Activated CD4-positive, alpha-beta memory T cell treated with anti-CD3 and anti-CD28 coated beads, Interleukin-2, amount 10 ng/mL, durations not matched to agents 7 days and 5 days (primary cell): ENCODE results near the gene DDX46. TPM values are rescaled to one million over a fixed set of nuclear protein-coding genes. Genes with fewer than 3 reads are reported as not detected.
"Not testable (repeated sequence)": the region's sequence is repeated elsewhere in the genome, so short reads cannot be mapped to it uniquely, and the experiment has no call there.

Experiments
- CTCF ChIA-PET: fragments of 350-600 bp; sonication (Branson Sonifier 250); formaldehyde crosslinking; loops from one replicate; lab custom pipeline; 2021; ENCODE audit warnings: antibody characterized with exemption, inconsistent platforms; lab: Charles Lee
- POLR2A ChIA-PET: fragments of 350-600 bp; sonication (Branson Sonifier 250); formaldehyde crosslinking; loops from one replicate; lab custom pipeline; 2021; ENCODE audit warnings: antibody characterized with exemption; lab: Charles Lee
- DNase-seq: peaks from one replicate; pipeline ENCODE4 v3.0.0-alpha.2; 2020
- H3K27ac Mint-ChIP-seq: one replicate; pipeline ENCODE4 v1.8.0; 2021; ENCODE audit warnings: mild to moderate bottlenecking, mixed read lengths
- H3K27me3 Mint-ChIP-seq: one replicate; pipeline ENCODE4 v1.8.0; 2021; ENCODE audit warnings: mixed read lengths
- H3K36me3 Mint-ChIP-seq: one replicate; pipeline ENCODE4 v1.8.0; 2021; ENCODE audit warnings: low read depth, mixed read lengths
- H3K4me1 Mint-ChIP-seq: one replicate; pipeline ENCODE4 v1.8.0; 2021; ENCODE audit warnings: mixed read lengths
- H3K4me3 Mint-ChIP-seq: one replicate; pipeline ENCODE4 v1.8.0; 2021; ENCODE audit warnings: mild to moderate bottlenecking, mixed read lengths
- H3K9me3 Mint-ChIP-seq: one replicate; pipeline ENCODE4 v1.8.0; 2021; ENCODE audit warnings: mixed read lengths
- total RNA-seq, 2 experiments: library from RNA; stranded (reverse); gene quantifications; one replicate each; pipeline ENCODE4 v1.2.3, GENCODE V29; 2021

DDX46 gene
- total RNA-seq, 2 experiments from 2014 or later, result 51.8 to 56.7 TPM

DNA sequence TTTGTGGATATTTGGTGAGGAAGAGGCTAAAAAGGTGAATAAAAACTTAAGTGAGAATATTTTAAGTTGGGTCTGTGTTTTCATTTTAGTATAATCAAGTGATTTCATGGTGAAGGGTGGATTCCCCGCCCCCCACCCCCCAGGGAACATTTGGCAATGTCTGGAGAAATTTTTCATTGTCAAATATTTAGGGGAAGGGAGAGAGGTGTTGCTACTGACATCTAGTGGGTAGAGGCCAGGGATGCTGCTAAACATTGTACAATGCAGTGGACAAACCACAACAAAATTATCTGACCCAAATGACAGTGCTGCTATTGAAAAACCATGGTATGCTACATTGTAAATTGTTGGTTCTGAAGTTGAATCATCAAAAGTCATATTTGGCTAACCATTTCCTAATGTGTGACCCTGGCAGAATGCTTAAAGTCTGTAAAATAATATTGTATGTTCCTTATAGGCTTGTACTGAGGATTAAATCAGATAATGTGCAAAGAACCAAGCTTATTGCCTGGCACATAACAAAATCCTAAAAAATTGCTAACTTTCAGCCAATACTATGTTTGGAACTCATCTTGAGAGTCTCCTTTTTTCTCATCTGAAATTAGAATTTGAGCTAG, 92.8 kb downstream of the DDX46 start:
- H3K27me3 Mint-ChIP-seq, result no peaks in the 10 kb centered on the region
- H3K4me1 Mint-ChIP-seq, result peaks cover 52% of the 10 kb centered on the region
- POLR2A ChIA-PET, result interaction anchor here (1.1 to 1.5 kb wide), 3 partner anchors 15 to 53 kb away, joined by 3 to 6 read pairs (median 3); partner anchors contain the start of gene TXNDC15
- no peak overlapping the region for H3K4me3 Mint-ChIP-seq
- H3K36me3 Mint-ChIP-seq, result peaks cover 47% of the 10 kb centered on the region
- no peak for DNase-seq
- no peaks in the 10 kb centered on the region for H3K9me3 Mint-ChIP-seq
- H3K27ac Mint-ChIP-seq, result no peak overlapping the region
- CTCF ChIA-PET, result interaction anchor here (0.7 to 4.7 kb wide), 6 partner anchors 9 to 113 kb away, joined by 3 to 27 read pairs (median 4); partner anchors contain the start of genes CAMLG and PCBD2

DNA sequence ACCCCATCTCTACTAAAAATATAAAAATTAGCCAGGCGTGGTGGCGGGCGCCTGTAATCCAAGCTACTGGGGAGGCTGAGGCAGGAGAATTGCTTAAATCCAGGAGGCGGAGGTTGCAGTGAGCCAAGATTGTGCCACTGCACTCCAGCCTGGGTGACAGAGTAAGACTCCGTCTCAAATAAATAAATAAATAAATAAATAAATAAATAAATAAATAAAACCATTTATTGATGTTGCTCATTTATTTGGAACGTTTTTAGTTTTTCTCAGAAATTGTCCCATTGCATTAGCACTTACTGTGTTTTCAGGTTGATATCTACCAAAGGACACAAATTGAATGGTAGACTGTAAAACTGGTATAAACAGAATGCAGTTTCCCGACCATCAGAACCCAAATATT, 97.9 kb downstream of the DDX46 start:
- Mint-ChIP-seq H3K4me1 (peaks cover 28% of the 10 kb centered on the region), H3K36me3 (peaks cover 42% of the 10 kb centered on the region)
- H3K27me3 Mint-ChIP-seq, DNase-seq, H3K4me3 Mint-ChIP-seq, H3K9me3 Mint-ChIP-seq, CTCF ChIA-PET, H3K27ac Mint-ChIP-seq: not testable (repeated sequence)
- POLR2A ChIA-PET, result interaction anchor here (3.8 kb wide), 1 partner anchor 48 kb away, joined by 14 read pairs; the partner anchor contains the start of gene PCBD2

DNA sequence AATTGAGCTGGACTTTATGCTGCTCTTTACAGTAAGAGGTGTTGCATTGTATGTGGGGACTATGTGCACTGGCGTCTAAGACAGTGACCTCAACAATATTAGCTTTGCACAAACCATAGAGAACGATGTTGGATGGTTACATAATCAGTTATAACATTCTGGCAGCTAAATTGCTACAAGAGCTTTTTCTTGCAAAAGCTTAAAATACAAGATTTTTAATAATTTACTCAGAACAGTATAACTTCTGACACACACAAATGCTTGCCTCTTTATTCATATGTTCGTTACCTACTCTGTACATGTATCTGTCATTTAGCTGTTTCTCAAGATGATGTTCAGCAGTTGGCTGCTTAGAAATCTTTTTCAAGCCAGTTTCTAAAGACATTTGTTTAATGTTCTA, 98.8 kb downstream of the DDX46 start:
- Mint-ChIP-seq H3K27ac (no peak overlapping the region), H3K4me1 (peaks cover 21% of the 10 kb centered on the region), H3K4me3 (no peak overlapping the region), H3K36me3 (peaks cover 38% of the 10 kb centered on the region), H3K9me3 (no peaks in the 10 kb centered on the region), H3K27me3 (no peaks in the 10 kb centered on the region)
- CTCF ChIA-PET, result interaction anchor here (1.1 to 1.5 kb wide), 2 partner anchors 47 to 159 kb away, joined by 3 to 6 read pairs; partner anchors contain the start of gene PCBD2
- DNase-seq, result no peak
- POLR2A ChIA-PET, result interaction anchor here (0.6 to 2.1 kb wide), 6 partner anchors 9 to 47 kb away, joined by 3 to 10 read pairs (median 4); partner anchors contain the start of genes C5orf24, PCBD2 and TXNDC15

DNA sequence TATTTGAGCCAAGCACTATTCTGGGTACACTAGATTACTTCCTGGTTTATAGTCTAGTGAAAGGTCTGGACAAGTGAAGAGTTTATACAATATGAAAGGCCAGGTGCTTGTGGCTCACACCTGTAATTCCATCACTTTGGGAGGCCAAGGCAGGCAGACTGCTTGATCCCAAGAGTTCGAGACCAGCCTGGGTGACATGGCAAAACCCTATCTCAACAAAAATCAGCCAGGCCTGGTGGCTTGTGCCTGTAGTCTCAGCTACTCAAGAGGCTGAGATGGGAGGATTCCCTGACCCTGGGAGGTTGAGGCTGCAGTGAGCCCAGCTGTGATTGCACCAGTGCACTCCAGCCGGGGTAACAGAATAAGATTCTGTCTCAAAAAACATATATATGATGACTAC, 106.1 kb downstream of the DDX46 start:
- POLR2A ChIA-PET, result interaction anchor here (0.9 to 2.8 kb wide), 2 partner anchors 10 to 18 kb away, joined by 5 to 13 read pairs; partner anchors contain the start of gene TXNDC15
- Mint-ChIP-seq H3K36me3 (peaks cover 12% of the 10 kb centered on the region), H3K4me3 (no peak overlapping the region), H3K9me3 (no peaks in the 10 kb centered on the region), H3K27me3 (no peaks in the 10 kb centered on the region), H3K27ac (no peak overlapping the region), H3K4me1 (no peaks in the 10 kb centered on the region)
- DNase-seq, result no peak
- CTCF ChIA-PET, result no interaction called here

DNA sequence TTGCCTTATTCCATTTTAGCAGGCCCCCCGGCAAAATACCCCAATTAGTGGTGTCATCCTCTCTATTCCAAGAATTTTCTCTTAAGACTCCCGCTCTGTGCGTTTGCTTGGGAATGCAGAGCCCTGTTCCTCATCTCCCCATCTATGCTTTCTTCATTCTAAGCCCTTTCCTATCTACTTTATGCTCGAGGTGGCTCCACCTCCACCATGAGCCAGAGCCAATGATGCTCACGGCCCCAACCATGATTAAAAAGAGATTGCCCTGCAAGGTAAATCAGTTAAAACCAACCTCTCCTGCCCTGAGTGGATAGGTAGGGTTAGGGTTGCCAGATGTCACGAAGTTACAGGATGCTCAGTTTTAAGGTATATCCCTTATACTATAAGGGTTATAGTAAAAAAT, 114.9 kb downstream of the DDX46 start:
- H3K27me3 Mint-ChIP-seq, result no peaks in the 10 kb centered on the region
- H3K27ac Mint-ChIP-seq, result peak overlapping the region; percentile 95
- CTCF ChIA-PET, result interaction anchor here (0.6 to 3.8 kb wide), 6 partner anchors 27 to 346 kb away, joined by 3 to 19 read pairs (median 6); partner anchors contain the start of genes C5orf24, CAMLG and PCBD2
- peaks cover 40% of the 10 kb centered on the region for H3K4me1 Mint-ChIP-seq
- no peaks in the 10 kb centered on the region for H3K9me3 Mint-ChIP-seq
- peaks cover 26% of the 10 kb centered on the region for H3K36me3 Mint-ChIP-seq
- DNase-seq, result peak; percentile 21
- peak overlapping the region; percentile 95 for H3K4me3 Mint-ChIP-seq
- POLR2A ChIA-PET, result interaction anchor here (0.7 to 5.0 kb wide), 24 partner anchors 9 to 697 kb away, joined by 3 to 83 read pairs (median 6); partner anchors contain the start of genes C5orf24, CAMLG, DDX46 and JADE2

DNA sequence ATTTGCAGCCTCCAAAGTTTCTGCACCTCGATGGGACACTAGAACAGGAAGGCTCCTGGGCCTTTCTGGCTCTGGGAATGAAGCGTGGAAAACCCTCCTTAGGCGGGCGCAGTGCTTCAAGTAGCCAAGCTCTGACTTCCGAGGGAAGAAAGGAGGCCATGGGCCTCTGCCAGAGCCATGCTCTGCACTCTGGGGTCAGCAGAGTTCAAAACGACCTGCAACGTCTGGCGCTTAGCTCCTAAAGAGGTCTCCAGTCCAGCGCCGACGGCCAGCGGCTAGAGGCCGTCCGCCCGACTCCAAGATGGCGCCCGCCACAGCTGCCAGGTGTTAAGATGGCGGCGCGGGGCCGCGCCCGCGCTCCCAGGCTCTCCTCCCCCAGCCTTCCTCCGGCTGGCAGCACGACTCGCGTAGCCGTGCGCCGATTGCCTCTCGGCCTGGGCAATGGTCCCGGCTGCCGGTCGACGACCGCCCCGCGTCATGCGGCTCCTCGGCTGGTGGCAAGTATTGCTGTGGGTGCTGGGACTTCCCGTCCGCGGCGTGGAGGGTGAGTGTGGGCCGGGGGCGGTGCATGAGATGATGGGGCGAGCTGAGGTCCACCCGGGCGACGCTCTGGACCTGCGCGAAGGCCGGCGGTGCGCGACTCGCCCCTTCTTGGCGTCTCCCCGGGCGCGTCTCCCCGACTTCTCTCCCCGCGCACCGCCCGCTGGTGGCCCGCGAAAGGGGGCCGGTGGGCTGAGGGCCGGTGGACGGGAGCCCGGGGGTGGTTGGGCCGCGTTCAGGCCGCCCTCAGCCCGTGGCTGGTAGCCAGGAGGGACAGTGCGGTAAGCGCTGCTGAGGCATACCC, 115.6 kb downstream of the DDX46 start, which contains the start of gene TXNDC15:
TXNDC15 (plus strand) TSS at position 385 of the 844 bp plus-strand sequence; CDS start at position 442, 57 bp downstream.
- ChIA-PET POLR2A (interaction anchor here (0.7 to 5.0 kb wide), 25 partner anchors 10 to 698 kb away, joined by 3 to 83 read pairs (median 6); partner anchors contain the start of genes C5orf24, CAMLG, DDX46 and JADE2), CTCF (interaction anchor here (0.6 to 3.8 kb wide), 7 partner anchors 26 to 347 kb away, joined by 3 to 19 read pairs (median 6); partner anchors contain the start of genes C5orf24, CAMLG and PCBD2)
- Mint-ChIP-seq H3K36me3 (peaks cover 26% of the 10 kb centered on the region), H3K4me3 (peak within 1 kb of the TSS; percentile 95), H3K9me3 (no peaks in the 10 kb centered on the region), H3K4me1 (peaks cover 42% of the 10 kb centered on the region), H3K27me3 (no peaks in the 10 kb centered on the region), H3K27ac (peak within 1 kb of the TSS; percentile 95)
- peak; percentile 86 for DNase-seq

DNA sequence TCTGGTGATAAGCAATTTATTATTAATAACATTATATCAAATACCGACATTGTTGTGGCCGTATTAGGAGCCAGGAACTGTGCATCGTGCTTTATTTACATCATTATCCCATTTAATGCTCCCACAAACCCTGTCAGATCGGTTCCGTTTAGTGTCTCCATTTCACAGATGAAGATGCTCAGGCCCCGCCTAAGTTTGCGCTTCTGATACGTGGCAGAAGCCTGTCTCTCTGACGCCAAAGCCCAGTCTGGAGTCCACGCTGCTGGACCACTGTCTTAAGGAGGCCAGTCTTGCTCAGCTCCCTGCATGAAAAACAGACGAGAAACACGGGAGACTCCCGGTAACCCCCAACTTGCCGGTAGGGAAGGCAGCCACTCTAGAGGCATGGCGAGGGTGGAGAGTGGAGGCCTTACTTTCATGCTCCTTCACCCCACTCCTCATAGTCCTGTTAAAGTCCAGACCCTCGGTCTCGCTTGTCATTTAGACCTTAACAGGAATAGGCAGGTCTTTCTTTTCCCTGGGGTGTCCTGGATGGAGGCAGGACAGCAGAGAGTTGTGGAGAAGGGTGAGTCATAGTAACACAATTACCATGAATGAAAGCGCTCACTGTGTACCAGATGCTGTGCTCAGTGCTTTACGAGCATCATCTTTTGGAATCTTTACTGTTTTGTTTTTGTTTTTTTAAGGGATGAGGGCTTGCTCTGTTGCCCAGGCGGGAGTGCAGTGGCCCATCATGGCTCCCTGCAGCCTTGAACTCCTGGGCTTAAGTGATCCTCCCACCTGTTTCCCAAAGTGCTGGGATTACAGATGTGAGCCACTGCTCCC, 116.5 kb downstream of the DDX46 start:
- ChIA-PET CTCF (interaction anchor here (0.6 to 3.8 kb wide), 5 partner anchors 29 to 137 kb away, joined by 3 to 19 read pairs (median 6); partner anchors contain the start of genes C5orf24, CAMLG and PCBD2), POLR2A (interaction anchor here (0.7 to 5.0 kb wide), 11 partner anchors 11 to 699 kb away, joined by 3 to 83 read pairs (median 9); partner anchors contain the start of genes C5orf24, CAMLG, DDX46 and JADE2)
- H3K4me3 Mint-ChIP-seq, result peak overlapping the region; percentile 95
- peaks cover 28% of the 10 kb centered on the region for H3K36me3 Mint-ChIP-seq
- peak; percentile 52 for DNase-seq
- H3K9me3 Mint-ChIP-seq, result no peaks in the 10 kb centered on the region
- peak overlapping the region; percentile 95 for H3K27ac Mint-ChIP-seq
- peaks cover 48% of the 10 kb centered on the region for H3K4me1 Mint-ChIP-seq
- H3K27me3 Mint-ChIP-seq, result no peaks in the 10 kb centered on the region

DNA sequence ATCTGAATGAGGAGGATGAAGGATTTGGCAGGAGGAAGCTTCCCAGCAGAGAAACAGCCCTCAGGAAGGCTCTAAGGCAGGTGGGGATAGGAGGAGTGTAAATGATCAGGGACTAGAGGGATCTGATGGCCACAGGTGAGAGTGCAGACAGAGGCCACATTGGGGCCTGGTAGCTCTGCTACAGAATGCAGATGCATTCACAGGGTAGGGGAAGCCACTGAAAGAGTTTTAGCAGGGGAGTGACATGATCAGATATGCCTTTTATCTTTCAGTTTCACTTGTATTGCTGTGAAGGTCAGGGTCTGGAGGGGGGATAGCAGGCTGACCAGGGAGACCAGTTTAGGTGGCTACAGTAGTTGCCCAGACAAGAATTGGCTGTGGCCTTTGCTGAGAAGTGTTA, 118.6 kb downstream of the DDX46 start:
- Mint-ChIP-seq H3K27ac (peak overlapping the region; percentile 49), H3K9me3 (no peaks in the 10 kb centered on the region), H3K27me3 (no peaks in the 10 kb centered on the region), H3K4me3 (peak overlapping the region; percentile 9), H3K4me1 (peaks cover 51% of the 10 kb centered on the region), H3K36me3 (peaks cover 33% of the 10 kb centered on the region)
- no peak for DNase-seq
- ChIA-PET CTCF (interaction anchor here (1.5 kb wide), 1 partner anchor 27 kb away, joined by 9 read pairs; the partner anchor contains the start of gene PCBD2), POLR2A (interaction anchor here (1.2 to 2.0 kb wide), 4 partner anchors 14 to 32 kb away, joined by 4 to 11 read pairs (median 8); partner anchors contain the start of genes C5orf24 and PCBD2)

DNA sequence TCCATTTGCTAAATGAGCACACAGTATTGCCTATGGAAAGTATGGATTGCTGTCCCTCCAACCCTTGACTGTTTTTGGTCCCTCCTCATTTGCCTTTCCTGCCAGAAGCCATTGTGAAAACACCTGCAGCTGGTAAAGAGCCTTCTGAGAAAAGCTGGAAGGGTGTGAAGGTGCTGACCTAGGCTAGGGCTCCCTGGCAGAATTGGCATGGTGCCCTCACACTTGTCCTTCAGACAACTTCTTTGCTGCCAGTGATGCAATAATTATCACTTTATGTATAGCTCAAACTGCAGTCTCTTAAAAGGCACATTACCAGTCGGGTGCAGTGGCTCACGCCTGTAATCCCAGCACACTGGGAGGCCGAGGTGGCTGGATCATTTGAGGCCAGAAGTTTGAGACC, 119.8 kb downstream of the DDX46 start:
- H3K9me3 Mint-ChIP-seq, result no peaks in the 10 kb centered on the region
- no peaks in the 10 kb centered on the region for H3K27me3 Mint-ChIP-seq
- H3K27ac Mint-ChIP-seq, result no peak overlapping the region
- H3K4me1 Mint-ChIP-seq, result peaks cover 44% of the 10 kb centered on the region
- CTCF ChIA-PET, result interaction anchor here (1.6 kb wide), 1 partner anchor 27 kb away, joined by 4 read pairs; the partner anchor contains the start of gene PCBD2
- no peak for DNase-seq
- no peak overlapping the region for H3K4me3 Mint-ChIP-seq
- H3K36me3 Mint-ChIP-seq, result peaks cover 33% of the 10 kb centered on the region
- POLR2A ChIA-PET, result interaction anchor here (1.7 to 2.0 kb wide), 2 partner anchors 26 to 33 kb away, joined by 8 to 9 read pairs; partner anchors contain the start of genes C5orf24 and PCBD2

DNA sequence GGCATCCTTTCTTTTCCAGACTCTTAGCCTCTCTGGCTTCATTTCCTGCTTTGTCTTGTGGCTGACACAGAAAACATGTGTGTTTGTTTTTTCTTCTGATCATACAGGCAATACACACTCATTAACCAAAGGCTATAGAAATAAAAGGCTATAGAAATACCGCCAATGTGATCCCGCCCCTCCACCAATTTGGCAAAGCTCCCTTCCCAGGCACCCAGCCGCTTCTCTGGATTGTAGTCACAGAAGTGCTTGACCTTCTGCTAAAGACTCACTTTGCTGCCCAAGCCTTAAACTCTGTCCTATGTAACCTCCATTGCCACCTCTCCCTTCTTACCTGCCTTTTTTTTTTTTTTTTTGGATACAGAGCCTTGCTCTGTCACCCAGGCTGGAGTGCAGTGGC, 120.9 kb downstream of the DDX46 start:
- Mint-ChIP-seq H3K36me3 (peaks cover 30% of the 10 kb centered on the region), H3K4me1 (peaks cover 41% of the 10 kb centered on the region), H3K9me3 (no peaks in the 10 kb centered on the region), H3K27me3 (no peaks in the 10 kb centered on the region), H3K27ac (no peak overlapping the region), H3K4me3 (no peak overlapping the region)
- CTCF ChIA-PET, result interaction anchor here (1.6 kb wide), 1 partner anchor 25 kb away, joined by 4 read pairs; the partner anchor contains the start of gene PCBD2
- POLR2A ChIA-PET, result interaction anchor here (1.1 to 1.7 kb wide), 2 partner anchors 25 to 34 kb away, joined by 6 to 8 read pairs; partner anchors contain the start of genes C5orf24 and PCBD2
- DNase-seq, result no peak
